Effector memory CD4-positive, alpha-beta T cell (primary cell): ENCODE results near the gene RAP2C.

Experiments
- DNase-seq, 3 donors: peaks; one replicate each; pipeline ENCODE4 v3.0.0-alpha.2; 2020
- H3K27ac ChIP-seq: 2 replicates; pipeline ENCODE4 v1.7.0; 2013; ENCODE audit warnings: mild to moderate bottlenecking, low read length, moderate library complexity; ENCODE audit not compliant: insufficient read depth, poor library complexity, severe bottlenecking
- H3K27me3 ChIP-seq: replicated peaks from 2 replicates; pipeline ENCODE4 v1.7.0; 2013; ENCODE audit warnings: mild to moderate bottlenecking, low read length; ENCODE audit not compliant: insufficient read depth, control insufficient read depth, poor library complexity, severe bottlenecking
- H3K36me3 ChIP-seq: 2 replicates; pipeline ENCODE4 v1.7.0; 2013; ENCODE audit warnings: mild to moderate bottlenecking, low read length, moderate library complexity; ENCODE audit not compliant: control insufficient read depth, insufficient read depth
- H3K4me1 ChIP-seq: 2 replicates; pipeline ENCODE4 v1.7.0; 2013; ENCODE audit warnings: low read length, mild to moderate bottlenecking; ENCODE audit not compliant: control insufficient read depth, insufficient read depth, poor library complexity, severe bottlenecking
- H3K4me3 ChIP-seq: 2 replicates; pipeline ENCODE4 v1.7.0; 2013; ENCODE audit warnings: low read length, low read depth, mild to moderate bottlenecking; ENCODE audit not compliant: insufficient read depth, poor library complexity, severe bottlenecking
- H3K9me3 ChIP-seq: 2 replicates; pipeline ENCODE4 v1.7.0; 2013; ENCODE audit warnings: mild to moderate bottlenecking, low read length, moderate library complexity; ENCODE audit not compliant: control insufficient read depth

The RAP2C gene

DNA sequence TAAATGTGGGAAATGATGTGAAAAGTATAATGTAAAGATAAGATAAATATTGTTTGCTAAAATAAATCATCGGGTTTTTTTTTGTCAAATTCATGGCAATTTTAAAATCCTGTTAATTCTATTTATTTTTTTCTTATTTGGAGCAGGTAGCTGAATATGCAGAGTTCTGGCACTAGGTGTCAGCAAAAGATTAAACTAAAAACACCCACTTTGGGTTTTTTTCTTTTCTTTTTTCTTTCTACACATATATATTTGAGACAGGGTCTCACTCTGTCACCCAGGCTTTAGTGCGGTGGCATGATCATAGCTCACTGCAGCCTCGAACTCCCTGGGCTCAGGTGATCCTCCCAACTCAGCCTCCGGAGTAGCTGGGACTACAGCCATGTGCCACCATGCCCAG lies 6.9 kb upstream of the RAP2C start:
- Histone ChIP-seq H3K4me1 (no peaks in the 10 kb centered on the region), H3K27ac (no peak overlapping the region), H3K27me3 (no peaks in the 10 kb centered on the region), H3K4me3 (no peak overlapping the region), H3K36me3 (no peaks in the 10 kb centered on the region), H3K9me3 (no peaks in the 10 kb centered on the region)
- DNase-seq, result no peak

DNA sequence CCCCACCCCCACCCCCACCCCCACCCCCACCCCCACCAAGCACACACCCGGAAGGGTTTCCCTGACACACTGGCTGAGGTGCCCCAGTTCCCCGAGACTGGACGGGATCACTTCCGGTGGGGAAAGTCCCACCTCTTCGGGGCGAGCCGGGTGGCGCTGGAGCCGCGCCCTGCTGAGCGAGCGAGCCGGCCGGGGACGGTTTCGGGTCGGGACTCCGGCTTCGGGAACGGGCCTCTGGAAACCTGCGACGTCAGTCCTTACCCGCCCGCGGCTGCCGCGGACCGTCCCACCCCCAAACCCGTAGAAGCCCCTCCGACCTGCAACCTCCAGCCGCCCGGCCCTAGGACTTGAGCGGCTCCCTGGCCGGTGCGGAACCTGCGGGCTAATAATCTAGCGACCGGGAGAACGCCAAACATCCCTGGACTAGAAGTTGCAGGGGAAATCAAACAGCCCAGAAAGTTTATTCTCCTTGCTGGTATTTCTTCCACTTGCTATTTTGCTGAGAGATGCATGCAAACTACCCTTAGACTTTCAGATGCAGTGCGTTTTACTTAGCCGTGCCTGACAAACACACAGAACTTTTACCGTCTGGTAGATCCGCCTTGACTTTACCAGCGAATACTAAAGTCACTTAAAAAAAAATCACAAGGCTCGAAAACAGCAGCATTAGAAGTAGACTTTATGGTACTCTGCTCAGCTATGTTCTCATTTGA lies 991 bp downstream of the RAP2C start:
- H3K9me3 ChIP-seq, result no peaks in the 10 kb centered on the region
- peak overlapping the region; percentile 73 for H3K4me3 ChIP-seq
- DNase-seq, result peak; percentile 71 to 77 (median 72)
- H3K27me3 ChIP-seq, result no peaks in the 10 kb centered on the region
- peak overlapping the region; percentile 94 for H3K27ac ChIP-seq
- no peaks in the 10 kb centered on the region for H3K36me3 ChIP-seq
- peaks cover 12% of the 10 kb centered on the region for H3K4me1 ChIP-seq

DNA sequence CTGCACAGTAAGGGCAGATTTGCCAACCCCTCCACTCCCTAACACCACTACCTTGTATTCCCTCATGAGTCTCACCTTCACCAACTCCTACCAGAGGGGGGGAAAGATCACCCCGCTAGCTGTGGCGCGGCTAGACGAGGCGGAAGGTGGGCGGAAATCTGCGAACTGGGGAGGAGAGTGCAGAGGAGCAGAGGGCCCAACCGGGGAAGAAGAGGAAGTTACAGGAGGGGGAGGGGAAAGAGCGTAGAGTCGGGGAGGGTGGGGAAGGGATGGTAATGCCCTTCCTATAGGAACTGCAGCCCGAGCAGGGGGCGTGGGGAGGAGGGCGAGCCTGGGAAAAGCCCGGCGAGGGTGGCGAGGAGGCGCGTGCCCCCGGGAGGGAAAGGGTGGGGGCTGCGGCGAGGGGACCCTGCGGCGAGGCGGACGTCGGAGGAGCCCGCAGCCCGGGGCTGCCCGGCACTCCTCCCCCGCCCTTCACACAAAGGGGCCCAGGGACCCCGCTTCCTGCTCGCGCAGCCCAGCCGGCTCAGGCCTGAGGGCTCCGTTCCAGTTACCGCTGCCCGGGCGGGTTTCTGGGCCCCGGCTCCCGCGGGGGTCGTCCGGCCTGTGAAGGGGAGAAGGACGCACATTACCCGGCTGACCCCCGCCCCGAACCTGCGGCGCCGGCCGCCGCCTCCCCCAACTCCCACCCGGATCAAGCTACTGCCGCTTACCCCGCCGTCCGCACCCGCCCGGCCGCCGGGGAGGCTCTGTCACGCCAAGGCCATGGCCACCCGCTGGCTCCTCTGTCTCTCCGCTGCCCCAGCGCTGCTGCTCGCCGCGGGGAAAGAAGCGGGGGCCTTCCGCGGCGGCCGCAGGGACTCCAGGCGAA lies 1.8 kb downstream of the RAP2C start:
- Histone ChIP-seq H3K36me3 (no peaks in the 10 kb centered on the region), H3K4me3 (peak overlapping the region; percentile 73), H3K4me1 (peaks cover 12% of the 10 kb centered on the region), H3K27me3 (no peaks in the 10 kb centered on the region), H3K27ac (peak overlapping the region; percentile 94), H3K9me3 (no peaks in the 10 kb centered on the region)
- DNase-seq, result peak; percentile 67 to 69 (median 68)

DNA sequence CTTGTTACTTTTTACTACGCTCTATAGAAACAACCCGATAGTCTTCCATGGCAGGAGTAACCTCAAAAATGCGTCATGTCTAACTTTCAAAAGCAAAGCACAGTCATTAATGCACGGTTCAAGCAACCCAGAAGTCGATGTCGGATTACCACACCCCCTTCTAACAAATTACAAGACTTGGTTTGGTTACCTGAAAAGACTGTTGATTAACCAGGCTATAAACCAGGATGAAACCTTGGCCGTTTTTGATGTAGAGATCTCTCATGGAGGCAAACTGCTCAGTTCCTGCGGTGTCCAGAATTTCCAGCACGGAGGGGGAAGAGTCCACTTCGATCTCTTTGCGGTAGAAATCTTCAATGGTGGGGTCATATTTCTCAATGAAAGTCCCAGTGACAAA lies 2.4 kb downstream of the RAP2C start:
- Histone ChIP-seq H3K27me3 (no peaks in the 10 kb centered on the region), H3K4me3 (peak overlapping the region; percentile 73), H3K27ac (peak overlapping the region; percentile 94), H3K9me3 (no peaks in the 10 kb centered on the region), H3K36me3 (no peaks in the 10 kb centered on the region), H3K4me1 (peaks cover 12% of the 10 kb centered on the region)
- peak in 2 of 3 donors; percentile 3 to 8 for DNase-seq

DNA sequence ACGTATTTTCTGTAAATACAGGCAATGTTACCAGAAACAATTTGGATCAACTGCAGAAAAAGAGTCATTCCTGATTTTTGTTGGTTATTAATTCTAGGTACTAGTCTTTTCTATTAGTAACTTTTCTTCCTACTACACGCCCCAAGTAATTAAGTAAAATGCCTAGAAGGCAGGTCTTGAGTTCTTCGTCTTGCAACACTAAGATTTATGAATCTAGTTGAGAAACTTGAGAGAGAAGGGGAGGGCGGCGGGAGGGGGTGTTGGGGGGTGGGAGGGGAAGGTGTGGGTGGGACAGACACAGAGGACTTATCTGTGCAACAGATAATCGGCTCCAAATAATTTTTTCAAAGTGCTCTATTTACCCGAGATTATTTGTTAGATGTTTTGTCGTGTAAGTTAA lies 3.0 kb downstream of the RAP2C start:
- no peak for DNase-seq
- no peaks in the 10 kb centered on the region for H3K9me3 ChIP-seq
- H3K36me3 ChIP-seq, result no peaks in the 10 kb centered on the region
- H3K27me3 ChIP-seq, result no peaks in the 10 kb centered on the region
- peak overlapping the region; percentile 73 for H3K4me3 ChIP-seq
- peak overlapping the region; percentile 94 for H3K27ac ChIP-seq
- peaks cover 12% of the 10 kb centered on the region for H3K4me1 ChIP-seq

DNA sequence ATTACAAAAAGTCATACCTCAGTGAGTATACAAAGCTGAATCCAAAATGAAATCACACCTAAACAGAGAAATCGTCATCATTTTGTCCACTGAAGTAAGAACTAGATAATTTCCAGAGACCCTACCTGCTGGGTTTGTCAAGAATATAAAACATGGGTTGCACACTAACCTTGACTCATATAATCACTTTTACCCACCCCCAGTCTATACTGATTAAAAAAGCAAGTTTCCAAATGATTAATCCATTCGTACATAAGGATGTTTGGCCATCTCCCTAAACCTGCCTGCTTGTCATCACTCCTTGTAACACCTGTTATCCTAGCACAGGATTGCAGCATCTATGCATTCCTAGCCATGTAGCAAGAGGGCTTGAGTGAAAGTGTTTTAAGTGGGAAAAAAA lies 4.7 kb downstream of the RAP2C start:
- Histone ChIP-seq H3K4me3 (no peak overlapping the region), H3K9me3 (no peaks in the 10 kb centered on the region), H3K36me3 (no peaks in the 10 kb centered on the region), H3K27ac (no peak overlapping the region), H3K4me1 (peaks cover 10% of the 10 kb centered on the region), H3K27me3 (no peaks in the 10 kb centered on the region)
- no peak for DNase-seq

DNA sequence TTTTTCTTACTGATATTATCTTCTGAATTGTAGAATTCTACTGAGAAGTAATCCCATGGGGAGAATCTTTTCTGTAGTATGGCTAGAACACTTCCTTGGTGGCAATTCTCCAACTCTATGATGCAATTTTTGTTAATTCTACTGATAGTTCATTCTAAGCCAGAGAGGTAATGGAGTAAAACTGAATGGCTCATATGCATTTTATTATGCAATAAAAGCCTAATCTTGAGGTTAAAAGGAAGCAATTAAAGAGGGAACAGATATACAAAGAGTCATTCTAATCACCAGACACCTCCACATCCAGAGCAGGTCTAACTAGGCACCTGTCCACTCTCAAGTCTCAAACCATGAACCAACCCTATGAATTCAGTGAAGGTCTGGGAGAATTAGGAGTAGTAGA lies 9.7 kb downstream of the RAP2C start:
- Histone ChIP-seq H3K9me3 (no peaks in the 10 kb centered on the region), H3K4me3 (no peak overlapping the region), H3K36me3 (no peaks in the 10 kb centered on the region), H3K4me1 (no peaks in the 10 kb centered on the region), H3K27me3 (no peaks in the 10 kb centered on the region), H3K27ac (no peak overlapping the region)
- DNase-seq, result no peak

DNA sequence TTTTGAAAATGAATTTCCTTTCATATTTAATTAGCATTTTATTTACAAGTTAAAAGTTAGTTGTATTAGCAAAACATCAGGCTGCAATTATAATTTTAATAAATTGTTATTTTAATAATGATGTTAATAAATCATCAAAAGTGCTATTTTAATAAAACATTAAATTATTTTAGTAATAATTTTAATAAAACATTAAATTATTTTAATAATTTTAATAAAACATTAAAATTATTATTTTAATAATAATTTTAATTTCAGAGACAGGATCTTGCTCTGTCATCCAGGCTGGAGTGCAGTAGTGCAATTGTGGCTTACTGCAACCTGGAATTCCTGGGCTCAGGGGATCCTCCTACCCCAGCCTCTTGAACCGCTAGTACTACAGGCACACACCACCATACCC lies 10.8 kb downstream of the RAP2C start:
- no peaks in the 10 kb centered on the region for H3K27me3 ChIP-seq
- no peak for DNase-seq

DNA sequence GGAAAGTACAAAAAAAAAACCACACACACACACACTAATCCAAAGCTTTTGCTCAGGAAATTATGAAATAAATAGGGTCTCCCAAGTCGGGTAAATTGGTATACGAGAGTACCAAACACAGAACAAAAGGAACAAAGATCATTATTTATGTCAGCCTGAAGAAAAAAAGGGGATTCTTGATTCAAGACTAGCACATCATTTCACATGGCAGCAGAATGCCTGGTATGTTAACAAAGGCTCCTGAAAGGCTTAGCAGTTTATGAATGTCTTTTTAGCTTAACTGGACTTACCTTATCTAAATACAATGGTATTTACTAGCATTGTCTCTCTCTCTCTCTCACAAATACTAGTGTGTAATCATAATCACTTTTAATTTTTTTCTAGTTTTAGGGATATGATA lies 11.3 kb downstream of the RAP2C start:
- Histone ChIP-seq H3K27ac (no peak overlapping the region), H3K4me3 (no peak overlapping the region), H3K4me1 (no peaks in the 10 kb centered on the region), H3K36me3 (no peaks in the 10 kb centered on the region), H3K27me3 (no peaks in the 10 kb centered on the region), H3K9me3 (no peaks in the 10 kb centered on the region)
- no peak for DNase-seq

More for the DNA sequence above, 10.8 kb downstream of the RAP2C start:
- H3K9me3 ChIP-seq, result no peaks in the 10 kb centered on the region
- no peaks in the 10 kb centered on the region for H3K4me1 ChIP-seq
- H3K36me3 ChIP-seq, result no peaks in the 10 kb centered on the region
- no peak overlapping the region for H3K4me3 ChIP-seq
- H3K27ac ChIP-seq, result no peak overlapping the region

DNA sequence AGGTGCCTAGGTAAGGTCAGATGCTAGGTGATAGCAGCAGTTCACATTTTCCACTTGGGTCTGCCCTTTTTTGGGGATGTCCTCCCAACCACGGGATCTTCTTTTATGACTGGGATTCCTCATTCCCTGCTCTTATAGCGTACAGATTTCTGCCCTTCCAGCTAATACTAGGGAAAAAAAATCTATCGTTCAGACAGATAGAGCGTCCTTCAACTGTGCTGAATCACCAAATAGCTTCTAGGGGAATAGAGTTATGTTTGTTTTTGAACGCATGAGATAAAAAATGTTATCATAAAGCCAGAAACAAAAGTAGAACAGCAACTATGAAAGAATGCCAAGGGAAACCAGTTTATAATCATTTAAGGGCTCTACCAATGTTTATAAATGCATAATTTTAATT lies 13.0 kb downstream of the RAP2C start:
- Histone ChIP-seq H3K4me3 (no peak overlapping the region), H3K4me1 (no peaks in the 10 kb centered on the region), H3K27ac (no peak overlapping the region), H3K36me3 (no peaks in the 10 kb centered on the region), H3K9me3 (no peaks in the 10 kb centered on the region), H3K27me3 (no peaks in the 10 kb centered on the region)
- DNase-seq, result no peak
